ENCODE results near the gene TMEM52.
"Not testable (repeated sequence)": the region's sequence is repeated elsewhere in the genome, so short reads cannot be mapped to it uniquely, and the experiment has no call there.

Gene TMEM52

DNA sequence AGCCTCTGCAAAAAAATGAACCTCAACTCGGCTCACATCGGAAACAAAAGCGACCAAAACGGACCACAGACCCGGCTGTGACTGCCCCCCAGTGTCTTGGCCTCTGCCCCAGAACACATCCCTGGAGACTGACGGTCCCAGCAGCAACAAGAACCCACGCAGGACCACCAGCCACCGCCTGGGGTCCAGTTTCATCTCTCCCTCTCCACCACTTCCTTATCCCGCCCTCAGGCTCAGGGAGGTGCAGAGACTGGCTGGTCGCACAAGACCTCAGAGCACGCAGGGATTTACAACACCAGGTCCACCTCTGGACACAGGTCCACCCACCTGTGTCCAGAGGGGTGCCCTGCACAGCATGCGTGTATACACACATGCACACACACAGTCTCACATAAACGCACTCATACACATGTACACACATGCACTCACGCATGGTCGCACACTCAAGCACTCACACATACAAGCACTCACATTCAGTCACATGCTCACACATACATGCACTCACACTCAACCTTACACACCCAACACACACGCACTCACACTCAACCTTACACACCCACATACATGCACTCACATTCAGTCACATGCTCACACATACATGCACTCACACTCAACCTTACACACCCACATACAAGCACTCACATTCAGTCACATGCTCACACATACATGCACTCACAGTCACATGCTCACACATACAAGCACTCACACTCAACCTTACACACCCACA, 18.6 kb upstream of the TMEM52 start:
- Histone ChIP-seq H3K27me3 (ENCODE audit: control insufficient read depth, insufficient read depth, low read length) (no peaks in the 10 kb centered on the region), H3K9ac (ENCODE audit: low read length) (no peak overlapping the region), H3K9me3 (ENCODE audit: control insufficient read depth, low read depth, low read length) (no peaks in the 10 kb centered on the region)

DNA sequence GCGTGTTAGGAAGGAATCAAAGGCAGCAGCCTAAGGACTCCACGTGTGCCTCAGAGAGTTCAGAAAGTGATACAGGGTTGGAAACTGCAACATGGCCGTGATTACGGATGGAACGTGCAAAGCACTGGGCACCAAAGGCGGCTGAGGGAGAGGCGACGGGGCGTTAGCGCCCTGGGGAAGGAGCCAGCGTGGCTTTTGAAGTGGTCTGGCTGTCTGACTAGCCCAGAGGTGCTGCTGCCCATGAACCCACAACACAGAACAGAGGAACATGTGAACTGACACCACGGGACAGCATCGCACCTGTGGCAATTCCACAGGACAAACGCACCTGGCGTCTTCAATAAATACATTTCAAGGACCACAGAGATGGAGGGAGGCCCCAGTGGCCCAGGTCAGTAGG, 18.0 kb upstream of the TMEM52 start:
- no peaks in the 10 kb centered on the region for H3K4me1 ChIP-seq (ENCODE audit: control insufficient read depth, low read depth, low read length)
- H3K9ac ChIP-seq (ENCODE audit: low read length): no peak overlapping the region
- H3K4me3 ChIP-seq (ENCODE audit: low read length): no peak overlapping the region
- H3K36me3 ChIP-seq (ENCODE audit: control insufficient read depth, low read depth, low read length): no peaks in the 10 kb centered on the region
- H3K27me3 ChIP-seq (ENCODE audit: control insufficient read depth, insufficient read depth, low read length): no peaks in the 10 kb centered on the region
- no peaks in the 10 kb centered on the region for H3K9me3 ChIP-seq (ENCODE audit: control insufficient read depth, low read depth, low read length)
- no peak overlapping the region for H3K27ac ChIP-seq (ENCODE audit: low read length)

More for the DNA sequence above, 18.6 kb upstream of the TMEM52 start:
- no peaks in the 10 kb centered on the region for H3K36me3 ChIP-seq (ENCODE audit: control insufficient read depth, low read depth, low read length)
- no peaks in the 10 kb centered on the region for H3K4me1 ChIP-seq (ENCODE audit: control insufficient read depth, low read depth, low read length)
- H3K27ac ChIP-seq (ENCODE audit: low read length): no peak overlapping the region
- no peak overlapping the region for H3K4me3 ChIP-seq (ENCODE audit: low read length)

DNA sequence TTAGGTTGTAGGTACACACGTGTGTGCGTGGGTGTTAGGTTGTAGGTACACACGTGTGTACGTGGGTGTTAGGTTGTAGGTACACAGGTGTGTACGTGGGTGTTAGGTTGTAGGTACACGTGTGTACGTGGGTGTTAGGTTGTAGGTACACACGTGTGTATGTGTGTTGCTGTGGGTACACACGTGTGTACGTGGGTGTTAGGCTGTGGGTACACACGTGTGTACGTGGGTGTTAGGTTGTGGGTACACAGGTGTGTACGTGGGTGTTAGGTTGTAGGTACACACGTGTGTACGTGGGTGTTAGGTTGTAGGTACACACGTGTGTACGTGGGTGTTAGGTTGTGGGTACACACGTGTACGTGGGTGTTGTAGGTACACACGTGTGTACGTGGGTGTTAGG, 15.8 kb upstream of the TMEM52 start:
- not testable (repeated sequence) for H3K36me3 ChIP-seq (ENCODE audit: control insufficient read depth, low read depth, low read length); H3K4me1 ChIP-seq (ENCODE audit: control insufficient read depth, low read depth, low read length); H3K27me3 ChIP-seq (ENCODE audit: control insufficient read depth, insufficient read depth, low read length); H3K4me3 ChIP-seq (ENCODE audit: low read length); H3K9me3 ChIP-seq (ENCODE audit: control insufficient read depth, low read depth, low read length); H3K9ac ChIP-seq (ENCODE audit: low read length); H3K27ac ChIP-seq (ENCODE audit: low read length)

DNA sequence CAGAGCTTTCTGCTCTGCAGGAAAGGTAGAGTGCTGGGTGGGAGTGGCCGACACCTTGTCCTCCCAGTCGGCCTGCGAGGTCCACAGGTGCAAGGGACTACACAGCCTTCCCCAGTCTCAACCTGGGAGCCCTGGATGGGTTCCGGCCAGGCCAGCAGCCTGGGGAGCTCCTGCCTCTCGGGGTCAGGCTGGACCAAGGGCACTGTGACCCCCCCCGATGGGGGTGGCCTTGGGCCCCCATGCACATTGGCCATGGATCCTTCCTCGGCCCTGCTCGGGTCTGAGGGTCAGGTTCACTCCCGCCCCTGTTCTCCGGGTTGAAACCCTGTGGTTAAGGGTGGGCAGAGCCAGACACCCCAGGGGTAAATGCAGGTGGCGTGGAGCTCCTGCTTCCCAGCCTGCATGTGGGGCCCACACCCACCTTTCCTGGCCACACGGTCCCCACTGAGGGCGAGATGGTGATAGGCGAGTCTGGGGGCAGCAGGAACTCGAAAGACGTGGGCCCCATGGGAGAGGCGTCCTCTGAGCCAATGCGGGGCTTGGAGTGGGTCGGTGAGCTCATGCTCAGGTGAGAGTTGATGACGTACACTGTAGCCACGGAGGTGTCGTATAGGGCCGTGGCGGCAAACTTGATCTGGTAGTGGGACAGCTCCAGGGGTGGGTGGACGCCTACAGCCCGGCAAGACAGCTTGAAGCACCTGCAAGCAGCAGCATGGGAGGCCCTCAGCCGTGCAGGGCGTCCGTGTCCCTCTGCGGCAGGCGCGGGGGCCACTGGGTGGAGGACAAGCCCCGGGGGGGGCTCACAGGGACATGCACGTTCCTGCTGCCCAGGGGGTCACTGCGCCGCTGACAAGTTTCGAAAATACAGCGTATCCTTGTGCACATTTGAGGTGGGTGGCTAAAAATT, 10.8 kb upstream of the TMEM52 start:
- H3K9ac ChIP-seq (ENCODE audit: low read length): no peak overlapping the region
- no peaks in the 10 kb centered on the region for H3K36me3 ChIP-seq (ENCODE audit: control insufficient read depth, low read depth, low read length)
- no peak overlapping the region for H3K4me3 ChIP-seq (ENCODE audit: low read length)
- no peaks in the 10 kb centered on the region for H3K4me1 ChIP-seq (ENCODE audit: control insufficient read depth, low read depth, low read length)
- no peak overlapping the region for H3K27ac ChIP-seq (ENCODE audit: low read length)
- no peaks in the 10 kb centered on the region for H3K27me3 ChIP-seq (ENCODE audit: control insufficient read depth, insufficient read depth, low read length)
- no peaks in the 10 kb centered on the region for H3K9me3 ChIP-seq (ENCODE audit: control insufficient read depth, low read depth, low read length)

DNA sequence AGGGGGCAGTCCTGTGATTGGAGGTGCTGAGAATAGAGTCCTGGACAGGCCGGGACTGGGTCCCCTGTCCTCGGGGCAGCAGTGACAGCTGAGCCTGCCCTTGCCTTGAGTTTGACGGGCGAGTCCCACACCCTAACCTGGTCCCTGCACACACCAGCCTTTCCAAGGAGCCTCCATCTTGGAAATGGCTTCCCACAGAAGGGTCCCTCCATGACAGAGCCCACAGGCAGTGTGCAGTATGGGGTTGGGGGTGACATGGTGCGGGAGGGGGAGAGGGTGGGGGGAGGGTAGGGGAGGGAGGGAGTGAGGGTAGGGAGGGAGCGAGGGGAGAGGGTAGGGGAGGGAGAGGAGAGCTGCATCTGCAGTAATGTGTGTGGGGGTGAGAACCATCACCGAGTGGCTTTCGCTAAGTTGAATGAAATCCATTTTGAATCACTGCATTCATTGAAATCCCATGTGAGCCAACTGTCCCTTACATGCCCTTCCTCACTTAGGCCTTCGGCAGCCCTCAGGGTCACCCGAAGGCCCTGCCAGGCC, 10.1 kb upstream of the TMEM52 start:
- Histone ChIP-seq H3K27ac (ENCODE audit: low read length) (no peak overlapping the region), H3K27me3 (ENCODE audit: control insufficient read depth, insufficient read depth, low read length) (no peaks in the 10 kb centered on the region), H3K9ac (ENCODE audit: low read length) (no peak overlapping the region), H3K4me1 (ENCODE audit: control insufficient read depth, low read depth, low read length) (no peaks in the 10 kb centered on the region), H3K36me3 (ENCODE audit: control insufficient read depth, low read depth, low read length) (no peaks in the 10 kb centered on the region), H3K4me3 (ENCODE audit: low read length) (no peak overlapping the region), H3K9me3 (ENCODE audit: control insufficient read depth, low read depth, low read length) (no peaks in the 10 kb centered on the region)

DNA sequence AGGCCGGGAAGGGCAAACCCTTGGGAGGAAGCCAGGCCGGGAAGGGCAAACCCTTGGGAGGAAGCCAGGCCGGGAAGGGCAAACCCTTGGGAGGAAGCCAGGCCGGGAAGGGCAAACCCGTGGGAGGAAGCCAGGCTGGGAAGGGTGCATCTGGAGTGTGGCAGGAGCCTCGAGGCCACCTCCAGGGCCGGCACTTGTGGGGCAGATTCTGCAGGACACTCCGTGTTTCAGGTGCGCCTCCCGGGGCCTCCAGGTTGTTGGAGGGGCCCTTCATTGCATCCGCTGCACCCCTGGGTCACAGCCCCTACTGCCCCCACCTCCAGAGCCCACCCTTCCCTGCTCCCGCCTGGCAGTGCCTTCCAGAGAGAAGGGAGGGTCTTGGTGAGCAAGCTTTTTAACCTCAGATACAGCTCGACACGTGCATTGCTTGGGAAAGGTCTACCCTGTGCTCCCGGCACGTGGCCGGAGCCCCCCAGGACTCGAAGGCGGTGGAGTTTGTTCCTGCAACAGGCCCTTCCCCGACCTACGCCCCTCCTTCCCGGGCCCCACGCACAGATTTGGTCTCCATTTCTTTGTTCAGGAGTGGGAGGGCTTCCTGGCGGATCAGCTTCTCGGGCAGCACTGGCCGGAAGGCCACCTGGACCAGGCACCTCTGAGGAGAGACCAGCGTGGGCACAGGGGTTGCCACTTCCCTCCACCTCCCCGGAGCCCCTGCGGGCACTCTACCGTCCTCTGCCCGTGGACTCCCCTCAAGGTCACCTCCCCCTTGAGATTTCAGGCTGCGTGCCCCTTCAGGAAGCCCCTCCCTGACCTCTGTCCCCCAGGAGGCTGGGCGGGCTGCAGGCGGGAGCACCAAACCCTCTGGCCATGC, 9.4 kb upstream of the TMEM52 start:
- Histone ChIP-seq H3K27me3 (ENCODE audit: control insufficient read depth, insufficient read depth, low read length) (no peaks in the 10 kb centered on the region), H3K27ac (ENCODE audit: low read length) (no peak overlapping the region), H3K9ac (ENCODE audit: low read length) (no peak overlapping the region)

DNA sequence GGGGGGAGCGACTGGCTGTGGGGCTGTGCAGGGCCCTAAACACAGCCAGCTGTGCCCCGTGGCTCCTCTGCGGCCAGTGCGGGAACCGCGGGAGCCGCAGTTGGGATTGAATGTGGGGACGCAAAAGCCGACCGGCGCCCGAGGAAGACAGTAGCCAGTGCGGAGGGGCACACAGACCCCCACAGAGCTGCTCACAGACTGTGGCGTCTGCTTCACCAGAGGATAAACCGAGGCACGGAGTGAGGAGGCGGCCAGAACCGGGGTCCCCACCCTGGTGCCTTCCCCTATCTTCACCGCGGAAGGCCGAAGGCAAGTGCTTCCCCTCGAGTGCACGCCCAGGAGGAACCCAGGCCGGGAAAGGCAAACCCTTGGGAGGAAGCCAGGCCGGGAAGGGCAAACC, 8.7 kb upstream of the TMEM52 start:
- H3K36me3 ChIP-seq (ENCODE audit: control insufficient read depth, low read depth, low read length): no peaks in the 10 kb centered on the region
- H3K9ac ChIP-seq (ENCODE audit: low read length): no peak overlapping the region
- no peak overlapping the region for H3K4me3 ChIP-seq (ENCODE audit: low read length)
- no peaks in the 10 kb centered on the region for H3K4me1 ChIP-seq (ENCODE audit: control insufficient read depth, low read depth, low read length)
- H3K9me3 ChIP-seq (ENCODE audit: control insufficient read depth, low read depth, low read length): no peaks in the 10 kb centered on the region
- H3K27ac ChIP-seq (ENCODE audit: low read length): no peak overlapping the region
- H3K27me3 ChIP-seq (ENCODE audit: control insufficient read depth, insufficient read depth, low read length): no peaks in the 10 kb centered on the region

More for the DNA sequence above, 9.4 kb upstream of the TMEM52 start:
- Histone ChIP-seq H3K4me1 (ENCODE audit: control insufficient read depth, low read depth, low read length) (no peaks in the 10 kb centered on the region), H3K9me3 (ENCODE audit: control insufficient read depth, low read depth, low read length) (no peaks in the 10 kb centered on the region), H3K4me3 (ENCODE audit: low read length) (no peak overlapping the region), H3K36me3 (ENCODE audit: control insufficient read depth, low read depth, low read length) (no peaks in the 10 kb centered on the region)

DNA sequence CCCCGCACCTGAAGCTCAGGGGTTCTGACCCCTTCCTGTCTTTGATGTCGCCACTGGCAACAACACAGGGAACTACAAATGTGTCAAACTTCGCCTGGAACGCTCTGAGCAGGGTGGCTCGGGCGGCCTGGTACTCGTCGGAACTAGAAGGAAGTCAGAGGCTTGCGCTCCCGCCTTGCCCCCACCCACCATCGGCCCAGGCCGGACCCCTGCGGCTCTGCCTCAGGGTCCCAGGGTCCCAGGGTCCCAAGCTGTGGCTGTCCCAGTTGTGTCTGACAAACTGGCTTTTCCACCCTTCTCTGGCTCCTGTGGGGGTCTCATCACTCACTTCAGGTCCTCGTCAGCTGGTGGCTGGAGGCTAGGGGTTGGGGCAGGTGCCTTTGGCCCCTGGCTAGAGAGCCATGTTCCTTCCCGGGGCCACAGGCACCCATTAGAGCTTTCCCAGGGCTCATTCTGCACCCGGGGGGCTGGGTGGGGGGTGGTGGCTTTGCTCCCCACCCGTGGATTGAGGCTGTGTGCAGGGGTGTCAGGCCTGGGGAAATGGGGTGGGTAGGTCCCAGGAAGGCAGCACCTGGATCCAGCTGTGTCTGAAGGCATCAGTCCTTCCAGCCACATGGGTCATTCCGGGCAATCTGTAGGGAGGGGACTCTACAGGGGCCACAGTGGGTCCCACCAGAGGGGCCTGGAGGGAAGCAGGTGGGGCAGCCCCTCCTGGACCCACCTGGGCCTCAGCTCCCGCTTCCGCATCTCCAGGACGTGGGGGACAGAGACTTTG, 8.0 kb upstream of the TMEM52 start:
- Histone ChIP-seq H3K27ac (ENCODE audit: low read length) (no peak overlapping the region), H3K27me3 (ENCODE audit: control insufficient read depth, insufficient read depth, low read length) (no peaks in the 10 kb centered on the region), H3K9me3 (ENCODE audit: control insufficient read depth, low read depth, low read length) (no peaks in the 10 kb centered on the region), H3K4me1 (ENCODE audit: control insufficient read depth, low read depth, low read length) (no peaks in the 10 kb centered on the region), H3K36me3 (ENCODE audit: control insufficient read depth, low read depth, low read length) (no peaks in the 10 kb centered on the region), H3K9ac (ENCODE audit: low read length) (no peak overlapping the region), H3K4me3 (ENCODE audit: low read length) (no peak overlapping the region)

DNA sequence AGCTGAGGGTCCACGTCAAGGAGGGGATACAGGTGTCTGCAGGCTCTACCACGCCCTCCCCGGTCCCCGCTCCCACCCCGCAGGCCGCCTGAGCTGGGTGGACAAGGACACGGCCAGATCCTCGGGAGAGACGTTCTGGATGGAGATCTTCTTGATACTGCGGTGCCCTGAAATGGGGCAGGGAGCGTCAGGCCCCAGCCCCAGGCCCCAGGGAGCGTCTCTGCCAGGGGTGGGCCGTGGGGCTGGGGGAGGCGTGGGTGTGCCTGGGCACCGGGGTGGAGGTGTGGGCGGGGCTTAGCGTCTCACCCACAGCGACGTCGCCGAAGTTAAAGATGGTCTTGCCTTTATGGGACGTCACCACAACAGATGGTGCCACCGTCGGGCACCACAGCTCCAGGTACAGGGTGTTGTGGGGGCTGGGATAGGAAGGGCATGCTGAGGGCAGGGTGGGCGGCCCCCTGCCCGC, 7.3 kb upstream of the TMEM52 start:
- no peak overlapping the region for H3K9ac ChIP-seq (ENCODE audit: low read length)
- H3K27me3 ChIP-seq (ENCODE audit: control insufficient read depth, insufficient read depth, low read length): no peaks in the 10 kb centered on the region
- H3K4me1 ChIP-seq (ENCODE audit: control insufficient read depth, low read depth, low read length): no peaks in the 10 kb centered on the region
- H3K27ac ChIP-seq (ENCODE audit: low read length): no peak overlapping the region
- no peaks in the 10 kb centered on the region for H3K36me3 ChIP-seq (ENCODE audit: control insufficient read depth, low read depth, low read length)
- H3K4me3 ChIP-seq (ENCODE audit: low read length): no peak overlapping the region
- no peaks in the 10 kb centered on the region for H3K9me3 ChIP-seq (ENCODE audit: control insufficient read depth, low read depth, low read length)

DNA sequence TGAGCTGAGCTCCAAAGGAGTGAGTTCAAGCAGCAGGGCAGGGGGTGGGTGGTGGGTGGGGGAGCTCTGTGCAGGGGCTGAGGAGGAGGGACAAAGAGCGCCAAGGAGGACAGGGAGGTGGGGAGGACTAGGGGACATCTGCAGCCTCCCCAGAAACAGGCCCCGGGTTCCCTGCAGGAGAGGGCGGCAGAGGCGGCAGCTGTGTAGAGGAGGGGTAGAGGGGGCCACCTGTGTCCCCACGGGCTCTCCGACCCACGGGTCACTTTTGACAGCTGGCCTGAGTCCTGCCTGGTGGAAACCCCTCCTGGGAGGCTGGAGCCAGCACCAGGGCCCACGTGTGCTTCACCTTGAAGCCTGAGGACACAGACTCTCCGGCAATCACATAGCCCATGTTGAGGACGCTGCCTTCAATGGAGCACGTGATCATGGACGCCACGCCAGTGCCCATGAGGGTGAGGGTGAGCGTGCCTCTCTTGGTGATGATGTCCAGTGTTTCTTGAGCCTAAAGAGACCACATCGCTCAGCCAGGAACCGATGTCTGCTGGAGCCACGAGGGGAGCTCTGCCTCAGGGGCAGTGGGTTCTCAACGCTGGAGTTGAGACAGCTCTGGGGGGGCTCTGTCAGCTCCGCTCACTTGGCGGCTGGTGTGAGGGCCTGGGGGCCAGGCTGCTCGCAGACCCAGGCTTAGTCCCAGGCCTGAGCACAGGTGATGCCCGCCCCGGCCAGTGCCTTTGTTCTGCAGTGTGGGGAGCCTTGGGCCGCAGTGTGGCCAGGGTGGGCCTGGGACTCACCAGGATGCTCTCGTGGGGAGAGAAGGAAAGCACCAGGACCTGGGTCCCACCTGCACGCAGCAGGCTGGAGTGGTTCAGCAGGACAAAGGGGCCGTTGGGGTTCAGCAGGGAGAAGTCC, 6.6 kb upstream of the TMEM52 start:
- Histone ChIP-seq H3K9me3 (ENCODE audit: control insufficient read depth, low read depth, low read length) (no peaks in the 10 kb centered on the region), H3K27ac (ENCODE audit: low read length) (no peak overlapping the region), H3K4me1 (ENCODE audit: control insufficient read depth, low read depth, low read length) (no peaks in the 10 kb centered on the region), H3K4me3 (ENCODE audit: low read length) (no peak overlapping the region), H3K36me3 (ENCODE audit: control insufficient read depth, low read depth, low read length) (no peaks in the 10 kb centered on the region), H3K9ac (ENCODE audit: low read length) (no peak overlapping the region), H3K27me3 (ENCODE audit: control insufficient read depth, insufficient read depth, low read length) (no peaks in the 10 kb centered on the region)
